Amniotic epithelial cell (primary cell): Measurements from ENCODE around the gene OBSCN.

Experiments used
- DNase-seq: peaks from one replicate; pipeline ENCODE4 v3.0.0-alpha.2; 2010; ENCODE audit warnings: low read depth

OBSCN gene

DNA sequence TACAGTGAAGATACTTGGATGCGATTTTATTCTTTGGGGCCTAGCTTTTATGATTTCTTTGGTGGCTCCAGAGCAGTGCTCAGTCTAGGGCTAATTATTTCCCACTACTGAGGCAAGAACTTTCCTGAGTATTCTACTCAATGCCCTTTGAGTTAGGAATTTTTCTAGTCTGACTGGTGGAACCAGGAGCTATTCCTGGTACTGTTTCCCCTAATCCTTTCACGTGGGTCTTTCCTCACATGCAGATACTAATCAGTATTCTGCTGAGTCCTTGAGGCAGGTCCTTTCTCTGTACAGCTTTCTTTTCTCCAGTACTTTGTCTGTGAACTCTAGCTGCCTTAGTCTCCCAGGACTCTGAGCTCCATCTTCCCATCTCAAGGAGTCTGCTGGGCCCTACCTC lies 122.0 kb downstream of the OBSCN start:
- peak; percentile 3 for DNase-seq

DNA sequence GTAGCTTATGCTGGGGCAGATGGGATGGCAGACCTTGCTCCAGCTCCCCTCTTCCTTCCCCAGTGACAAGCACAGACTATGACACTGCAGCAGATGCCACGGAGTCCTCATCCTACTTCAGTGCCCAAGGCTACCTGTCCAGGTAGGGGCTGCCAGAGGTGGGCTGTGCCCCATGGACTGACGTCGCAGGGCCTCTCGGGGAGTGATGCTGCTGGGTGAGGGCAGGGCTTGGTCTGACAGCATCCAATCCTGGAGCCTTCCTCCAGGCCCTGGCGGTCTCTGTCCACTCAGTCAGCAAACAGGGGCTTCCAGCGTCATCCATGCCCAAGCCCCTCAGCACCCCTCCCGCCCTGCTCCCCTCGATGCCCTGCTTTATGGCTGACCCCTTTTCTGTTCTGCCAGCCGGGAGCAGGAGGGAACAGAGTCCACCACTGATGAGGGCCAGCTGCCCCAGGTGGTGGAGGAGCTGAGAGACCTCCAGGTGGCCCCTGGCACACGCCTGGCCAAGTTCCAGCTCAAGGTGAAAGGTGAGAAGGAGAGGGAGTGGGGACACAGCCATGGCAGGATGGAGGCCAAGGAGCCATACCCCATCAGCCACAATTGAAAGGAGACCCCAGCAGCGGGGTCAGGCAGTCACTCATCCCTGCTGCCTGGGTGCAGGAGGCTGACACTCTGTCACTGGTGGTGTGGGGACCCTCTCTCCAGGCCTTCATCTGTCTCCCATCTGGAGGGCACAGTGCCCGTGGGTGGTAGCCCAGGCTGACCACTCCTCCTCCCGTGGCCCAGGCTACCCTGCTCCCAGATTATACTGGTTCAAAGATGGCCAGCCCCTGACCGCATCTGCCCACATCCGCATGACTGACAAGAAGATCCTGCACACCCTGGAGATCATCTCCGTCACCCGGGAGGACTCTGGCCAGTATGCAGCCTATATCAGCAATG lies 125.2 kb downstream of the OBSCN start:
- no peak for DNase-seq

DNA sequence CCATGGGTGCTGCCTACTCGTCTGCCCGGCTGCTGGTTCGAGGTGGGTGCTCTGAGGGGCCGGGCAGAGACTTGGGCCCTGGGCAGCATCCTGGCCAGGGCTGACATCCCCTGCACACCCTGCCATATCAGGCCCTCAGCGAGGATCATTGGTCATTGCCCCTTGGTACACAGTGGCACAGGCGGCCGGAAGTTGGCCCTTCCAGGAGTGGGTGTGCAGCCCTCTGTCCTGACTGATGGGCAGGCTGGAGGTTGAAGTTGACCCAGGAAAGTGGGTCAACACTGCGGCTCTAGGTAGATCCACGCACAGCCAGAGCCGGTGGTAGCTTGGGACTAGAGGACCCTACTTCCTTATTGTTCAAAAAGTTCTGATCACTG lies 125.9 kb downstream of the OBSCN start:
- DNase-seq = no peak

DNA sequence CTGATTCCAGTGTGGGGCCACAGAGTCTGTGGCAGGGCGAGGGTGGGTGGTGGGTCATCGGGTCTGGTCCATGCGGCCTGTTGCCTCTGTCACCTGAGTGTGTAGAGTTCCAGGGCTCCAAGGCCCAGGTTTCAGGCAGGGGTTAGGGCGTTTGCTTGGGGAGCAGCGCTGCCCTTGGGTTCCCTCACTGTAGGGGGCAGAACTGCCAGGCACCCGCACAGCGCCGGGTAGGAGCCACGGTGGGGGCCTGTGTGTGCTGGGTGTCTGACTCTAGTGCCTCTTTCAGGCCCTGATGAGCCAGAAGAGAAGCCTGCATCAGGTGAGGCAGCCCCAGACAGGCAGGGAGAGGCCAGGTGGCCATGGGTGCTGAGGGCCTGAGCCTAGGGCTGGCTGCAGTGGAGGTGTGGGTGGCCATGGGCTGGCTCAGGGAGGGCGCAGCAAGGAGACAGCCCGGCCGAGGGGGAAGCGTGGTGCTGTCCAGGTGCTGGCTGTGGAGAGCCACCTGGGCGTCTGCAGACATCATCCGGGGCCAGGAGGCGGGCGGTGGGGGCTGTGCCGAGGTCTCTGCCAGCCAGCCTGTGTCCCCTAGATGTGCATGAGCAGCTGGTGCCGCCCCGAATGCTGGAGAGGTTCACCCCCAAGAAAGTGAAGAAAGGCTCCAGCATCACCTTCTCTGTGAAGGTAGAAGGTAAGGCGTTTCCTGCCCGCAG lies 126.5 kb downstream of the OBSCN start:
- no peak for DNase-seq

DNA sequence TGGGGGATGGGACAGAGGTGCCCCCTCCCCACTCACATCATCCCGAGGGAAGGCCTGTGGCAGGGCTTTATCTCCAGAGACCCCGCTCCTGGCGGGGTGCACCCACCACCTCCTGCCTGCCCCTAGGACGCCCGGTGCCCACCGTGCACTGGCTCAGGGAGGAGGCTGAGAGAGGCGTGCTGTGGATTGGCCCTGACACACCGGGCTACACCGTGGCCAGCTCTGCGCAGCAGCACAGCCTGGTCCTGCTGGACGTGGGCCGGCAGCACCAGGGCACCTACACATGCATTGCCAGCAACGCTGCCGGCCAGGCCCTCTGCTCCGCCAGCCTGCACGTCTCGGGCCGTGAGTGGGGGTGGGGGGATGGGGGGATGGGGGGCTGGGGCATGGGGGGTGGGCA lies 127.1 kb downstream of the OBSCN start:
- DNase-seq = no peak

DNA sequence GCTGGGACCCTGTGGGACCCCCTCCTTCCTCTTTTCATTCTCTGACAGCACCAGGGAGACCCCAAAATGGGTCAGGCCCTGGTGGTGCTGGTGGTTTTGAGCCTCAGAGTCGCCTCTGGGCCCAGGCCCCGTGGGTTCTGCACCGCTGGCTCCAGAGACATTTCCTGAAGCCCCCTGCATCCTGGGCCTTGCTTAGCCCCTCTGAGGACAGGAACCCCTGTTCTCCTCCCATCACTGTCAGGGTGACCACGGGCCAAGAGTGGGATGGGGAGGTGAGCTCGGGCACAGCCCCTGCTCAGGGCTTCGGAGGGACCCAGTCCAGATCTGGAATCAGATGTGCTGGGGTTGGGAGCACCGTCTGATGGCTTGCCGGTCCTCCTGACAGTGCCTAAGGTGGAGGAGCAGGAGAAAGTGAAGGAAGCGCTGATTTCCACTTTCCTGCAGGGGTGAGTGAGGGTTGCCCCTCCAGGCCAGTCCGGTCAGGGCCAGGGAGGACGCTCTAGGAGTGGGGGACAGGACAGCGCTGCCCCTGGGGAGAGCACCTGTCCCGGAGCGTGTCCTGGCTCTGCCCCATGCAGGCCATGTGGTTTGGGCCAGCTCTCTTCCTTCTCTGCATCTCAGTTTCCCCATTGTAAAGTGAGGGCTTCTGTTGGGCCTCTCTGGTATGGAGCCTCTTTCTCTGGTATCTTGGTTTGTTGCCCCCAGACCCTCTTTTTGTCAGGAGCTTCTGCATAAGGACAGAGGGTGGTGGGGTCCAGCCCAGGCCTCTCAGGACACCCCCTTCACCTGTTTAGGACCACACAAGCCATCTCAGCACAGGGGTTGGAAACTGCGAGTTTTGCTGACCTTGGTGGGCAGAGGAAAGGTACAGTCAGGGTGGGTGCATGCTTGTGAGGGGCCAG lies 127.8 kb downstream of the OBSCN start:
- no peak for DNase-seq

DNA sequence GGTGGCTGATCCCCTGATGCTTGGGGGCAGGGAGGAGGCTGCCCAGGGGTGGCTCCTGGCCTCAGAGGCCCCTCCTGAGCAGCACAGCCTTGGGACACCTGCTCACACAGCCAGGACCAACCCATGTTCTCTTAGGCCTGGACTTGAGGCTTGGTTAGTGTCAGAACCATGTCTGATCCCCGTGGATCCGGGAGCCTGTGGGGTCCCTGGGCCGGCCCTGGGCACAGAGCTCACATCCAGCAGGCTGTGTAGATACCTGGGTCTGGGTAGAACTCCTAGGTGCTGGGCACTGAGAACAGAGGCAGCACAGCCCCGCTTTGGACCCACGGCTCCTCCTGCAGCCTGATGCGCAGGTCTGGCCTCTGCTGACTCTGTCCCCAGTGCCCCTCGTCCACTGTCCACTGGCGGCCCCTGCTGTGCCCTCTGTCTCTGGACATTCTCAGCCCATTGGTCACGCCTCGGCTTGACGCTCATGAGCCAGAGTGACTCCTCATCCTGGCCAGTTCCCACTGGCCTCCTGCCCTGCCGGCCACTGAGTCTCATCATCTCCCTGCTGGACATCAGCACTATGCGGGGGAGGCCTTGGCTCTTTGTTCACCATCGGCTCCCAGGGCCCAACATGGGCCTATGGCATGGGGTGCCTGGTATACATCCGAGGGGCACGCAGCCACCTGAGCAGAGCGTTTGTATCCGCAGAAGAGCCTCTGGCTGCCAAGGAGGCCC lies 128.6 kb downstream of the OBSCN start:
- no peak for DNase-seq

DNA sequence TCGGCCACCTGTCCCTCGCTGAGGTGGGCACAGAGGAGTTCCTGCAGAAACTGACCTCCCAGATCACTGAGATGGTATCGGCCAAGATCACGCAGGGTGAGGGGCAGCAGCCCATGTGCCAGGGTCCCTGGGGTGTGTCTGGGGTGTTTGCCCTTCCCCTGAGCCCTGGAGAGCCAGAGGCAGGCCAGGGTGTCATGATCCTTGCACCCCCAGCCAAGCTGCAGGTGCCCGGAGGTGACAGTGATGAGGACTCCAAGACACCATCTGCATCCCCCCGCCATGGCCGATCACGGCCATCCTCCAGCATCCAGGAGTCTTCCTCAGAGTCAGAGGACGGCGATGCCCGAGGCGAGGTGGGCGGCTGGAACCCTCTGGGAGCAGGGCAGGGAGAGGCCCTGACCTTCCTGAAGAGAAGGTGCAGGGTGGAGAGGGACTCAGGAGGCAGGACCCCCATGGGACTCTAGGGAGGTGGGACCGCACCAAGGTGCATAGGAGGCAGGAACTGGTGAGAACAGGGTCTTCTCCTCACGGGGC lies 129.3 kb downstream of the OBSCN start:
- DNase-seq = no peak

DNA sequence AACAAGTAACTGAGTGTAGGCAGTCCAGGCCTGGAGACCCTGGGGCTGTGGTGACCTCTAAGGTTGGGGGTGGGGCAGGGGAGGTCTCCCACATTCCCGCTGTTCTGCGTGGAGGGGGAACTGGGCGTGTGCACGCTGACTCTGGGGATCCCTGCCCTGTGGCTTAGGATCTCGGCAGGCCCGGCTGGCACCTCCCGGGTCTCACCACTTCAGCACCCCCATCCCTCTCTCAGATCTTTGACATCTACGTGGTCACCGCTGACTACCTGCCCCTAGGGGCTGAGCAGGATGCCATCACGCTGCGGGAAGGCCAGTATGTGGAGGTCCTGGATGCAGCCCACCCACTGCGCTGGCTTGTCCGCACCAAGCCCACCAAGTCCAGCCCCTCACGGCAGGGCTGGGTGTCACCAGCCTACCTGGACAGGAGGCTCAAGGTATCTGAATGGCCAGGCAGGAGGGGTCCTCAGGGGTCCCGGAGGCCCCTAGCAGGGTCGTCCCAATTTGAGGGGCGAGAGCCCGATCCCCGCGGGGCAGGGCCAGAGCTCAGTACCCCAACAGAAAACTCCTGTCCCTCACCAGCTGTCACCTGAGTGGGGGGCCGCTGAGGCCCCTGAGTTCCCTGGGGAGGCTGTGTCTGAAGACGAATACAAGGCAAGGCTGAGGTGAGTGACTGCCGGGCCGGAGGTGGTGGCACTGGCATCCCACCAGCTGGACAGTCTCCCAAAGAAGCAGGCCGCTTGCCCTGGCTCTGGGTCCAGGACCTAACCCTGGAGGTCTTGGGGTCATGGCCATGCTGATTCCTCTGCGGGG lies 130.1 kb downstream of the OBSCN start:
- DNase-seq = no peak

DNA sequence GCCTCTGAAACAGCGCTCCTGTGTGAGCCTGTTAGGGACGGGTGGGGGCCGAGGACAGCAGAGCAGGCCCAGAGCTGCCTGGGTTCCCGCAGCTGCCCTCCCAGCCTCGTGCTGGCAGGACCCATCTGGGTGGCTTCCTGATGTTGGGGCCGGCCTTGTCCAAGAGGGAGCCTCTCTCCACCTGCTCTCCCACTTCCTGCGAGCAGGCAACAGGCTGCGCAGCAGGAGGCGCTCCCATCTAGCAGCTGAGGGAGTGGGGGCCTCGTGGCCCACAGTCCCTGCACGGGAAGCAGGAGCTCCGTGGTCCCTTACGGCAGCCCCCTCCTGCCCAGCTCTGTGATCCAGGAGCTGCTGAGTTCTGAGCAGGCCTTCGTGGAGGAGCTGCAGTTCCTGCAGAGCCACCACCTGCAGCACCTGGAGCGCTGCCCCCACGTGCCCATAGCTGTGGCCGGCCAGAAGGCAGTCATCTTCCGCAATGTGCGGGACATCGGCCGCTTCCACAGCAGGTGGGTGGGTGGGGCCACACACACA lies 130.7 kb downstream of the OBSCN start:
- DNase-seq = no peak

DNA sequence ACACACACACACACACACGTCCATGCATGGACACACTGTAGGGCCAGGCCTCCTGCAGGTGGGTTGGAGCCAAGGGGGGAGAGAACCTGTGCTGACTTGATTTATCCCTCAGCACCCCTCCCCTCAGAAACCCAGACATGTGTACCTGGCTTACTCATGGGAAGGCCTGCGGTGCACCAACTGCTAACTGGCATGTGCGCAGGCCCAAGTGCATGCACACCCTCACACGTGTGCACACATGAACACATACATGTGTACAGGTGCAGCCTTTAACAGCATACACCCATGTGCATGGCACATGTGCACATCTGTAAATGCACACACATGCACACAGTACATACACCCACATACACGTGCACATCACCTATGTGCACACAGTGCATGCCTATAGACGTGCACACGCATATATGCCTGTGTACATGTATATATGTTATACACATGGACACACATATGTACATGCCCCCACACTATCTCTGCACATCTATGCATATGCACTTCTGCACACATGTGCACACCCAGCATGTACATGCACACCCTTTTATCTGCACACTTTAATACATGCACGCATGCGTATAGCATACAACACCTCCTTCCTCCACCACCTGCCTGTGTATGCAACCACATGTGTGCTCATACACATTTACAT lies 131.3 kb downstream of the OBSCN start:
- DNase-seq = no peak

DNA sequence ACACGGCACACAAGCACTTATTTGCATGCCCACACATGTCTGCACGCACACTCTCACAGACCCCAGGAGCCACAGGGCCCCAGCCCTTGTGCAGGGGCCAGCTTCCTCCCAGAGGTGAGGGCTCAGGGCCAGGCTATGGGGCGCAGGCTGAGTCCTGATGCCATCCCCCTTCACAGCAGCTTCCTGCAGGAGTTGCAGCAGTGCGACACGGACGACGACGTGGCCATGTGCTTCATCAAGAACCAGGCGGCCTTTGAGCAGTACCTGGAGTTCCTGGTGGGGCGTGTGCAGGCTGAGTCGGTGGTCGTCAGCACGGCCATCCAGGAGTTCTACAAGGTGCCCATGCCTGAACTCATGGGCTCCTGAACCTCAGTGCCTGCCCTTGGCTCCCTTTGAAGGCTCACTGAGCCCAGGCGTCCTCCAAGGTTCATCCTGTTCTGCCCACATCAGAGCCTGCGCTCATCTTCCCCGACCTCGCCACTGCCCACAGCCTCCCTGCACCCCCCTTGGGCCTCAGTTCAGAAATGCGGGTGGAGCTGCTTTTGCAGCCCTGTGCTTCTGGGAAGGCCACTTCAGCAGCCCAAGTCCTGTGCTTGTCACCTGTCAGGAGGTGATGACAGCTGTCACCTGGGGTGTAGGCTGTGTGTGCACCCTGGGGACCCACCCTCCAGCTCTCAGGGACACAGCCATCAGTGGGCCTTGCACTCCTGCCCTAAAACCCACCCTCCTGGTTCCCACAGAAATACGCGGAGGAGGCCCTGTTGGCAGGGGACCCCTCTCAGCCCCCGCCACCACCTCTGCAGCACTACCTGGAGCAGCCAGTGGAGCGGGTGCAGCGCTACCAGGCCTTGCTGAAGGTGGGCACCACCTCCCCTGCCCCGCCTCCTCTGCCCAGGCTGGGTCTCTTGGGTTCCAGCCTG lies 132.2 kb downstream of the OBSCN start:
- no peak for DNase-seq

DNA sequence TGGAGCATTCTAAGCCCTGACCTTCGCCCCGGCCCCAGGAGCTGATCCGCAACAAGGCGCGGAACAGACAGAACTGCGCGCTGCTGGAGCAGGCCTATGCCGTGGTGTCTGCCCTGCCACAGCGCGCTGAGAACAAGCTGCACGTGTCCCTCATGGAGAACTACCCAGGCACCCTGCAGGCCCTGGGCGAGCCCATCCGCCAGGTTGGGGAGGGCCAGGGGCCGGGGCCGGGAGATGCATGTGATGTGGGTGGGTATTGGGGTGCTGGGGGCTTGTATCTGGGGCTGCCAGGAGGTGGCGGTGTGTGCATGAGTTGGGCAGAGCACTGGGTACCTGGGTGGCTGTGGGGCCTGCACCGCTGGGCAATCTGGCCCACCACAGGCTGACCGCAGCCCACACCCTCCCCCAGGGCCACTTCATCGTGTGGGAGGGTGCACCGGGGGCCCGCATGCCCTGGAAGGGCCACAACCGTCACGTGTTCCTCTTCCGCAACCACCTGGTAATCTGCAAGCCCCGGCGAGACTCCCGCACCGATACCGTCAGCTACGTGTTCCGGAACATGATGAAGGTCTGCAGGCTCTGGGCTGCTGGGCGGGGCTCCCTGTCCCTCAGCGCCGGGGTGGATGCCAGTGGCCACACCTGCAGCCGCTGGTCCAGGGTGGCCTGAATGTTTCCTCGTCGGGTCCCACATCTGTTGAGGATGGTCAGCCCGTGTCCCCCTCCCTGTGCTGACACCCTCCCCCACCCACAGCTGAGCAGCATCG lies 133.0 kb downstream of the OBSCN start:
- no peak for DNase-seq

DNA sequence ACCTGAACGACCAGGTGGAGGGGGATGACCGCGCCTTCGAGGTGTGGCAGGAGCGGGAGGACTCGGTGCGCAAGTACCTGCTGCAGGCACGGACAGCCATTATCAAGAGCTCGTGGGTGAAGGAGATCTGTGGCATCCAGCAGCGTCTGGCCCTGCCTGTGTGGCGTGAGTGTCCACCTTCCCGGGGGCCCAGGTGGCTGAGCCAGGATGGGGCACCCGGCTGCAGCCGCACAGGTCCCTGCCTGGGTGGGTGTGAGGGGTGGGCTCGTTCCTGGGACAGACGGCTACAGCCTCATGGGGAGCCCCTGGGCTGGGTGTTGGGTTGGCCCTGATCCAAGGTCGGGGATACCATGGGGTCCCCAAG lies 133.6 kb downstream of the OBSCN start:
- no peak for DNase-seq

DNA sequence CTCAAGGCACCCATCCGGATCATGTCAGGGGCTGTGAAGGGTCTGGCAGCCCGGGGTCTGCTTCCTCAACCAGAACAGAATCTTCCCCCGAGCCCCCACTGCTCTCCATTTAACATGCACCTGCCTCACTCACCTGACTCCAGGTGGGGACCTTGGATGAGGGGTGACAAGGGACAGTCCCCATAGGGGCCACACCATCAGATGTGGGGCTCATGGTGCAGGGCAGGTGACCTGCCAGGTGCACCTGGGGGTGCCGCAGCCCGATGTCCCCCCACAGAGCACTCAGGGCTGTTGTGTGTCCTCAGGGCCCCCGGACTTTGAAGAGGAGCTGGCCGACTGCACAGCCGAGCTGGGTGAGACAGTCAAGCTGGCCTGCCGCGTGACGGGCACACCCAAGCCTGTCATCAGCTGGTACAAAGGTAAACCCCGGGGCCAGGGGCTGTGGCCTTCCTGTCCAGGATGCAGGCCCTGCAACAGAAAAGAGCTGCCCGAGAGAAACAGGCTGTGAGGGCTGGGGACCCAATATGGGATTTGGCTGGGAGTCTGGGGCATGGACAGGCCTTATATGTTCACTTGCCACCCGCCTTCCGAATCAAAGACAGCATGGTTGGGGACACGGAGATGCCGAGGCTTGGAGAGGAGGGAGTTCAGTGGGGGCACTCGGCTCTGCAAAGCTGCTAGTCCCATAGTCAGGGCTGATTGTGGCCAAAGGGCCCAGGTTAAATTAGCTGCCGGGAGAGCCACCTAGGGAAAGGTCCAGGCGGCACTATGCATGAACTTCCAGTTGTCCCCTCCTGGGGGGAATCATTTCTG lies 134.2 kb downstream of the OBSCN start:
- no peak for DNase-seq

DNA sequence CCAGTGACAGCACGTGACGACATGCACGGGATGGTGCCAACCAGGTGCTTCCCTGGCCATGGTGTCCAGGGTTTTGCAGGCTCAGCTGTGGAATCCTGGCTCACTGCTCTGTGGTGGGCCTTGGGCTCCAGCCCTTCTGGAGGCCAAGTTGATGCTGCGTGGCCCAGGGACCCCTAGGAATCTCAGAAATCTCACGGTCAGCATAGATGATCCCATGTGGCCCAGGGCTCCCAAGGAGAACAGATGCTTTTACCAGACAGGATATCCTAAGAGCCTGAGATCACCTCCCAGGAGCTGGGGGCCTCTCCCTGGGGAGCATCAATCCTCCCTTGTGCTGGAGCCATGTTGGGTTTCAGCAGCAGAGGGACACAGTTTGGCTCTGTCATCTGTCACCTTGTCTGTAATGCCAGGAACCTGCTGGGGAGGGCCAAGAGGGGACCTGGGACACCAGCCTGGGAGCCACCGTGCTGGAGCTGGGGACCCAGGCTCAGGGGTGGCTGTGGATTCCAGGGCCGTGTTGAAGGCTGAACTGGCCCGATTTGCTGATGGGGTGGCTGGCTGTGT lies 134.9 kb downstream of the OBSCN start:
- DNase-seq = no peak

DNA sequence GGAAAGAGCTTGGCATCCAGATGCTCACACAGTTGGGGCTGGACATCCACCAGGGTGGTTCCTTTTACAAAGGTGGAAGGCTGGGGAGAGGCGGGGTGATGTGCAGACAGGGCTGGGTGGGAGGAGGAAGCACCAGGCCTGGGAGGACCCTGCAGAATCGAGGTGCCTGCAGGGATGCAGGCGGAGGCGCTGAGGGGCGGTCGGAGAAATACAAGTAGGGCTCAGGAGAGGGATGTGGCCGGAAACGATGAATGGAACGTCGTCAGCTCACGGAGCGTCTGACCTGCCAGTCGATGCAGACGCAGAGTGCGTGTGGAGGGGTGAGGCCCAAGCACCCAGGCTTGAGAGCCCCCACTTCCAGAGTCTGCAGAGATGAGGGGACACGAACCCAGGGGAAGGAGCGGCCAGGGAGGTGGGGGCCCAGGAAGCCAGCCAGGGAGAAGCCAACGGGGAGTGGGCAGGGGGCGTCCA lies 135.4 kb downstream of the OBSCN start:
- DNase-seq = no peak
